ENCODE data around the gene PTPN2. TPM values are rescaled to one million over a fixed set of nuclear protein-coding genes. Genes with fewer than 3 reads are reported as not detected.
"Not testable (repeated sequence)": the region's sequence is repeated elsewhere in the genome, so short reads cannot be mapped to it uniquely, and the experiment has no call there.

Gene PTPN2
- total RNA-seq, 2 donors from 2014 or later, result 13.2 to 14.3 TPM

DNA sequence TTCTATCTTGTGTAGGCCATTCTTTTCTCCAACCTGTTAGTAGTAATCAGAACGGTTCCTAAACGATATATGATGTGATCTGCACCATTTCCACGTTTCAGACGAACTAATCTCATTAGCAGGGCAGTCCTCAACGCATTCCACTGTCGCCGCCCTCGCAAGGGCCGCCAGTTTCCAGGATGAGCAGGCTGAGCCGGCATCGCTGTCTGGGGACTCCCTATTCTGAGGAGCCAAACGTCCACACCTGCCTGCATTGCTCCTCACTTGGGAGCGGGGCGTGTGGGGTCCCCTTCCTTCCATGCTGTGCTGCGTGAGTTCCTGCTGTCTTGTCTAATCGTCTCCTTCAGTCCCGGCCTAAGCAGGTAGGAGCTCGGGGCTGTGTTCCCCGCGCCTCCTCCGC lies 104.6 kb downstream of the PTPN2 start:
- H3K36me3 ChIP-seq, result no peaks in the 10 kb centered on the region
- no peak overlapping the region for H3K4me3 ChIP-seq
- H3K27ac ChIP-seq, result no peak overlapping the region
- no peaks in the 10 kb centered on the region for H3K27me3 ChIP-seq
- DNase-seq (ENCODE audit: low spot score), result peak; percentile 42
- peaks cover 0 to 4% of the 10 kb centered on the region in 2 donors for H3K4me1 ChIP-seq
- TF ChIP-seq, protein P1, sequence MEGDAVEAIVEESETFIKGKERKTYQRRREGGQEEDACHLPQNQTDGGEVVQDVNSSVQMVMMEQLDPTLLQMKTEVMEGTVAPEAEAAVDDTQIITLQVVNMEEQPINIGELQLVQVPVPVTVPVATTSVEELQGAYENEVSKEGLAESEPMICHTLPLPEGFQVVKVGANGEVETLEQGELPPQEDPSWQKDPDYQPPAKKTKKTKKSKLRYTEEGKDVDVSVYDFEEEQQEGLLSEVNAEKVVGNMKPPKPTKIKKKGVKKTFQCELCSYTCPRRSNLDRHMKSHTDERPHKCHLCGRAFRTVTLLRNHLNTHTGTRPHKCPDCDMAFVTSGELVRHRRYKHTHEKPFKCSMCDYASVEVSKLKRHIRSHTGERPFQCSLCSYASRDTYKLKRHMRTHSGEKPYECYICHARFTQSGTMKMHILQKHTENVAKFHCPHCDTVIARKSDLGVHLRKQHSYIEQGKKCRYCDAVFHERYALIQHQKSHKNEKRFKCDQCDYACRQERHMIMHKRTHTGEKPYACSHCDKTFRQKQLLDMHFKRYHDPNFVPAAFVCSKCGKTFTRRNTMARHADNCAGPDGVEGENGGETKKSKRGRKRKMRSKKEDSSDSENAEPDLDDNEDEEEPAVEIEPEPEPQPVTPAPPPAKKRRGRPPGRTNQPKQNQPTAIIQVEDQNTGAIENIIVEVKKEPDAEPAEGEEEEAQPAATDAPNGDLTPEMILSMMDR (IDR thresholded peaks at IDR 0.05), result no peak
- no peaks in the 10 kb centered on the region for H3K9me3 ChIP-seq

DNA sequence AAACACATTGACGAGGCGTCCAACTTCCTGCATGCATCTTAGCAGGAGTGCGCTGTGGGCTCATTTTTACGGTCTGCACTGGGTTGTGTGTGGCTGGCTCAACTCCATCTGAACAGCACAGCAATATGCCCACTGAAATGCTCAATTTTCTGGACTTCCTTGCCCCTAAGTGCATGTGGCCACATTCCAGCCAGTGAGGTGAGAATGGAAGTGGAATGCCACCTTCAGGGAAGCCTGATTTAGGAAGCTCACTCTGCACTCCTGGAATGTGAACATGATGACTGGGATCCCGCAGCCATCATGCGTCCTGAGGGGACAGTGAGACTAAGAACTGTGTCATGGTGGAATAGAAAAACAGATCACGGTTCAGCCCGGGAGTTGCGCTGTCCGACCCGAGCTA lies 105.0 kb downstream of the PTPN2 start:
- Histone ChIP-seq H3K9me3 (no peaks in the 10 kb centered on the region), H3K27me3 (no peaks in the 10 kb centered on the region), H3K4me1 (peaks cover 0 to 4% of the 10 kb centered on the region in 2 donors), H3K27ac (no peak overlapping the region), H3K4me3 (no peak overlapping the region), H3K36me3 (no peaks in the 10 kb centered on the region)
- DNase-seq (ENCODE audit: low spot score), result peak; percentile 16
- TF ChIP-seq, protein P1 (IDR thresholded peaks at IDR 0.05), result no peak

DNA sequence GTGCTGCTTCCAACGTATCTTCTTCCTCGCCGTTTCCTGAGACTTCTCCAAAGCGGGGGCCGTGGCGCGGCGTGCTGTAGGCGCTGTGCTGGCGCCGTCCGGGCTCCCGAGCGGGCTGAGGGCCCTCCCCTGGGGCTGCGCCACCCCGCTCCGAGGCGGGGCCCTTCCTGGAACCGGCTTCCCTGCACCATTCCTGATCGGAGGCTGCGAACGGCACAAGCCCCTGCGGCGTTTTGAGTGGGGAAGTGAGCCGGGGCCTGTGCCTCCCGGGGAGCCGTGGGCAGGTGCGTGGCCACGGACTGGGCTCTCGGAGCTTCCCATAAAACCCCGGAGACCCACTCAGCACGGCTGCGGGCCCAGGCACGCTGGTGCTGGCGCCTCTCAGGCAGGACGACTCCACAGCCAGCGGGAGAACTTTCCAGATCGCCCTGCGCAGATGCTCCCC lies 106.5 kb downstream of the PTPN2 start:
- peak; percentile 13 for DNase-seq (ENCODE audit: low spot score)
- Histone ChIP-seq H3K4me3 (peak overlapping the region in 1 of 2 donors; percentile 32), H3K9me3 (no peaks in the 10 kb centered on the region), H3K27ac (no peak overlapping the region), H3K36me3 (no peaks in the 10 kb centered on the region), H3K27me3 (no peaks in the 10 kb centered on the region), H3K4me1 (peaks cover 0 to 4% of the 10 kb centered on the region in 2 donors)
- TF ChIP-seq, protein P1 (IDR thresholded peaks at IDR 0.05), result no peak

- H3K27ac ChIP-seq, result no peak overlapping the region
Measured at GRCh38 chr18:12776821-12777471, 107.1 kb downstream of the PTPN2 start.

GRCh38 chr18:12776415-12776814 lies 107.6 kb downstream of the PTPN2 start:
- not testable (repeated sequence) for H3K4me1 ChIP-seq; H3K27me3 ChIP-seq; DNase-seq (ENCODE audit: low spot score); H3K9me3 ChIP-seq; H3K27ac ChIP-seq; H3K36me3 ChIP-seq
- peak overlapping the region in 1 of 2 donors; percentile 32 for H3K4me3 ChIP-seq

More at GRCh38 chr18:12776821-12777471, 107.1 kb downstream of the PTPN2 start:
- Histone ChIP-seq H3K36me3 (no peaks in the 10 kb centered on the region), H3K4me1 (peaks cover 0 to 4% of the 10 kb centered on the region in 2 donors), H3K9me3 (no peaks in the 10 kb centered on the region), H3K4me3 (peak overlapping the region in 1 of 2 donors; percentile 32), H3K27me3 (no peaks in the 10 kb centered on the region)
- TF ChIP-seq, protein P1 (IDR thresholded peaks at IDR 0.05), result no peak
- peak; percentile 46 for DNase-seq (ENCODE audit: low spot score)

DNA sequence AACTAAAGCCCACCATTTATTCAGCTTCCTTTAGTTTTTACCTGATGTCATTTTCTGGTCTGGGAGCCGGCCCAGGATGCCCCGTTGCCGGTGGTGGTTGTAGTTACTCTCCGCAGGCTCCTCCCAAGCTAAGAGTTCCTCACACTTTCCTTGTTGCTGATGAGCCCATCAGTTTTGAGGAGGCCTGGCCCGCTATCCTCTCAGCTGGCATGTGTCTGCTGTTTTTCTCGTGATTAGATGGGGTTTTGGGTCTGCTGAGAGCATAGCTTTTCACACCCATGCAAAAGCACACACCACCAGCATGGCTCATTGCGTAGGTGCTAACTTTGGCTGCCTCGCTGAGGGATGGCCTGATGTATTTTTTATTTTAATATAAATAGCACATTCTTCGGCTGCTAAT lies 109.1 kb downstream of the PTPN2 start:
- Histone ChIP-seq H3K27me3 (no peaks in the 10 kb centered on the region), H3K4me3 (no peak overlapping the region), H3K36me3 (no peaks in the 10 kb centered on the region), H3K9me3 (no peaks in the 10 kb centered on the region), H3K4me1 (no peaks in the 10 kb centered on the region), H3K27ac (no peak overlapping the region)
- TF ChIP-seq, protein P1 (IDR thresholded peaks at IDR 0.05), result no peak
- peak; percentile 21 for DNase-seq (ENCODE audit: low spot score)

Measured in right atrium auricular region (tissue), 2 donors.